ENCODE results near the gene ZMIZ2.

ZMIZ2 gene

GRCh38 chr7:44755698-44756627 is 7.3 kb downstream of the ZMIZ2 start:
- no peak for DNase-seq (ENCODE audit: low read depth)

GRCh38 chr7:44756904-44757303 is 8.3 kb downstream of the ZMIZ2 start:
- DNase-seq (ENCODE audit: low read depth) = no peak

GRCh38 chr7:44757311-44757710 is 8.7 kb downstream of the ZMIZ2 start:
- no peak for DNase-seq (ENCODE audit: low read depth)

GRCh38 chr7:44757739-44758138 is 9.1 kb downstream of the ZMIZ2 start:
- DNase-seq (ENCODE audit: low read depth) = no peak

GRCh38 chr7:44759246-44759645 is 10.6 kb downstream of the ZMIZ2 start:
- DNase-seq (ENCODE audit: low read depth) = no peak

GRCh38 chr7:44760034-44760580 is 11.5 kb downstream of the ZMIZ2 start:
- no peak for DNase-seq (ENCODE audit: low read depth)

GRCh38 chr7:44761207-44762161 is 12.8 kb downstream of the ZMIZ2 start:
- no peak for DNase-seq (ENCODE audit: low read depth)

GRCh38 chr7:44762300-44762699 is 13.7 kb downstream of the ZMIZ2 start:
- DNase-seq (ENCODE audit: low read depth) = no peak

- DNase-seq (ENCODE audit: low read depth) = no peak
Measured at GRCh38 chr7:44762726-44763522, 14.3 kb downstream of the ZMIZ2 start.

- DNase-seq (ENCODE audit: low read depth) = no peak
Measured at GRCh38 chr7:44764081-44764480, 15.4 kb downstream of the ZMIZ2 start.

- no peak for DNase-seq (ENCODE audit: low read depth)
Measured at GRCh38 chr7:44764665-44765578, 16.3 kb downstream of the ZMIZ2 start.

- no peak for DNase-seq (ENCODE audit: low read depth)
Measured at GRCh38 chr7:44765579-44766415, 17.1 kb downstream of the ZMIZ2 start.

- DNase-seq (ENCODE audit: low read depth) = no peak
Measured at GRCh38 chr7:44766416-44766801, 17.8 kb downstream of the ZMIZ2 start.

- DNase-seq (ENCODE audit: low read depth) = no peak
Measured at GRCh38 chr7:44767134-44767911, 18.7 kb downstream of the ZMIZ2 start.

- DNase-seq (ENCODE audit: low read depth) = no peak
Measured at GRCh38 chr7:44767912-44768627, 19.4 kb downstream of the ZMIZ2 start.

- no peak for DNase-seq (ENCODE audit: low read depth)
Measured at GRCh38 chr7:44768628-44769371, 20.2 kb downstream of the ZMIZ2 start.

GRCh38 chr7:44769376-44769775 is 20.7 kb downstream of the ZMIZ2 start:
- DNase-seq (ENCODE audit: low read depth) = no peak
